ENCODE results near the gene C1orf210. TPM values are rescaled to one million over a fixed set of nuclear protein-coding genes. Genes with fewer than 3 reads are reported as not detected.

C1orf210 gene
- total and polyA plus RNA-seq, 2 of the 13 experiments (the other 11 are each of a cell fraction or from before 2014, with no cell fraction given) = 0.49 to 5.1 TPM

- TF ChIP-seq NCOR1 (IDR thresholded peaks at IDR 0.05; ENCODE audit: borderline replicate concordance, low read length) (peak; percentile 44; the same call in 1 of the 2 replicates), HOXA3 (CRISPR knock-in tag; IDR thresholded peaks at IDR 0.05) (peak; percentile 70; the same call in 1 of the 2 replicates), CEBPG (CRISPR knock-in tag; IDR thresholded peaks at IDR 0.05) (peak; percentile 97), HHEX (CRISPR knock-in tag; IDR thresholded peaks at IDR 0.05) (0 out of 2 replicates have a peak, but pooled peaks have one; percentile 35), EP300 (IDR thresholded peaks at IDR 0.05; ENCODE audit: low read depth in 2 of 2, low read length in 2 of 2) (peak in 1 of 2 experiments; percentile 68; a peak in 1 of 4 replicates), EP300 (CRISPR knock-in tag; IDR thresholded peaks at IDR 0.05; ENCODE audit: borderline replicate concordance) (peak; percentile 56; the same call in 1 of the 2 replicates), ZNF574 (CRISPR knock-in tag; IDR thresholded peaks at IDR 0.05) (peak; percentile 27; the same call in 1 of the 2 replicates), STAT5B (CRISPR knock-in tag; IDR thresholded peaks at IDR 0.05) (no peak), HDAC1 (CRISPR knock-in tag; IDR thresholded peaks at IDR 0.05) (peak; percentile 76), NFE2L2 (IDR thresholded peaks at IDR 0.05; ENCODE audit: low read length) (no peak), DMAP1 (CRISPR knock-in tag; IDR thresholded peaks at IDR 0.05) (0 out of 2 replicates have a peak, but pooled peaks have one; percentile 37), TFDP2 (CRISPR knock-in tag; IDR thresholded peaks at IDR 0.05) (no peak), ZMYM3 (CRISPR knock-in tag; IDR thresholded peaks at IDR 0.05) (0 out of 2 replicates have a peak, but pooled peaks have one; percentile 70), HIVEP1 (CRISPR knock-in tag; IDR thresholded peaks at IDR 0.05) (0 out of 2 replicates have a peak, but pooled peaks have one; percentile 46), KLF12 (CRISPR knock-in tag; IDR thresholded peaks at IDR 0.05; ENCODE audit: borderline replicate concordance) (no peak), FOXP1 (IDR thresholded peaks at IDR 0.05) (no peak), FOXP1 (CRISPR knock-in tag; IDR thresholded peaks at IDR 0.05) (peak; percentile 66), XRCC5 (optimal IDR thresholded peaks at IDR 0.05; ENCODE audit: low read length) (peak; percentile 26), RFXAP (CRISPR knock-in tag; IDR thresholded peaks at IDR 0.05; ENCODE audit: borderline replicate concordance) (no peak), LBX2 (CRISPR knock-in tag; IDR thresholded peaks at IDR 0.05; ENCODE audit: borderline replicate concordance) (no peak), KDM6A (CRISPR knock-in tag; IDR thresholded peaks at IDR 0.05; ENCODE audit: low read depth) (peak; percentile 63), ZMYM4 (CRISPR knock-in tag; IDR thresholded peaks at IDR 0.05) (peak; percentile 74)
- TF ChIP-seq, protein P1, sequence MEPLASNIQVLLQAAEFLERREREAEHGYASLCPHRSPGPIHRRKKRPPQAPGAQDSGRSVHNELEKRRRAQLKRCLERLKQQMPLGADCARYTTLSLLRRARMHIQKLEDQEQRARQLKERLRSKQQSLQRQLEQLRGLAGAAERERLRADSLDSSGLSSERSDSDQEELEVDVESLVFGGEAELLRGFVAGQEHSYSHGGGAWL (CRISPR knock-in tag; IDR thresholded peaks at IDR 0.05) = no peak
- TF ChIP-seq, protein P2, sequence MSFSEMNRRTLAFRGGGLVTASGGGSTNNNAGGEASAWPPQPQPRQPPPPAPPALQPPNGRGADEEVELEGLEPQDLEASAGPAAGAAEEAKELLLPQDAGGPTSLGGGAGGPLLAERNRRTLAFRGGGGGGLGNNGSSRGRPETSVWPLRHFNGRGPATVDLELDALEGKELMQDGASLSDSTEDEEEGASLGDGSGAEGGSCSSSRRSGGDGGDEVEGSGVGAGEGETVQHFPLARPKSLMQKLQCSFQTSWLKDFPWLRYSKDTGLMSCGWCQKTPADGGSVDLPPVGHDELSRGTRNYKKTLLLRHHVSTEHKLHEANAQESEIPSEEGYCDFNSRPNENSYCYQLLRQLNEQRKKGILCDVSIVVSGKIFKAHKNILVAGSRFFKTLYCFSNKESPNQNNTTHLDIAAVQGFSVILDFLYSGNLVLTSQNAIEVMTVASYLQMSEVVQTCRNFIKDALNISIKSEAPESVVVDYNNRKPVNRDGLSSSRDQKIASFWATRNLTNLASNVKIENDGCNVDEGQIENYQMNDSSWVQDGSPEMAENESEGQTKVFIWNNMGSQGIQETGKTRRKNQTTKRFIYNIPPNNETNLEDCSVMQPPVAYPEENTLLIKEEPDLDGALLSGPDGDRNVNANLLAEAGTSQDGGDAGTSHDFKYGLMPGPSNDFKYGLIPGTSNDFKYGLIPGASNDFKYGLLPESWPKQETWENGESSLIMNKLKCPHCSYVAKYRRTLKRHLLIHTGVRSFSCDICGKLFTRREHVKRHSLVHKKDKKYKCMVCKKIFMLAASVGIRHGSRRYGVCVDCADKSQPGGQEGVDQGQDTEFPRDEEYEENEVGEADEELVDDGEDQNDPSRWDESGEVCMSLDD (CRISPR knock-in tag; IDR thresholded peaks at IDR 0.05; ENCODE audit: borderline replicate concordance) = no peak
These were observed 2.9 kb downstream of the C1orf210 start (continued) for GRCh38 chr1:43282220-43283195.
